Left lung (tissue), 10 donors: ENCODE measurements around the gene PDXK. TPM values are rescaled to one million over a fixed set of nuclear protein-coding genes. Genes with fewer than 3 reads are reported as not detected.

ENCODE experiments used
- ATAC-seq: fragments of 200-7000 bp; cut with Tn5 transposase; one replicate; pipeline ENCODE4 v1.9.1; 2020; ENCODE audit warnings: moderate library complexity
- DNase-seq, 4 donors: peaks; one replicate each; pipeline ENCODE4 v3.0.0-alpha.2; 2013 to 2020
- H3K27ac ChIP-seq, 2 donors: fragments of 200-600 bp; sonication (generic) in 1 of 2; one replicate each; pipeline versions ENCODE4 v1.5.0 to v1.8.0; 2020 to 2021
- H3K27me3 ChIP-seq, 2 donors: fragments of 200-600 bp; sonication (generic) in 1 of 2; one replicate each; pipeline versions ENCODE4 v1.5.0 to v1.8.0; 2020 to 2021
- H3K36me3 ChIP-seq, 2 donors: fragments of 200-600 bp; sonication (generic) in 1 of 2; one replicate each; pipeline versions ENCODE4 v1.5.0 to v1.8.0; 2020 to 2021
- H3K4me1 ChIP-seq, 2 donors: fragments of 200-600 bp; one replicate each; pipeline ENCODE4 v1.8.0; 2021
- H3K4me3 ChIP-seq, 2 donors: fragments of 200-600 bp; sonication (generic) in 1 of 2; one replicate each; pipeline versions ENCODE4 v1.5.0 to v1.8.0; 2020 to 2021; ENCODE audit warnings: mild to moderate bottlenecking in 1 of 2
- H3K9me3 ChIP-seq, 2 donors: fragments of 200-600 bp; sonication (generic) in 1 of 2; one replicate each; pipeline versions ENCODE4 v1.5.0 to v1.8.0; 2020 to 2021
- CTCF ChIP-seq, 2 donors: fragments of 200-600 bp; sonication (generic) in 1 of 2; IDR thresholded peaks; one replicate each; pipeline versions ENCODE4 v1.5.0 to v1.8.0; 2021; ENCODE audit warnings: antibody characterized with exemption in 2 of 2
- intact Hi-C, 2 donors: fragments of 100-400 bp; cut with DNase I; formaldehyde crosslinking; loops; one replicate each; pipeline versions ENCODE4 v1.11.2 to v1.14.2; 2022
- polyA plus RNA-seq, 6 donors: library from polyadenylated mRNA; unstranded; fragments of 120-200 nt; gene quantifications; one replicate each; pipeline ENCODE4 v1.2.1, GENCODE V29; 2013; ENCODE audit not compliant: insufficient read length in 6 of 6
- total RNA-seq, 2 donors: library from RNA; stranded (reverse); fragmentation: NEBNext Ultra II Directional; extraction: Animal tissue kit (Norgen Biotek cat#: 25700); gene quantifications; one replicate each; pipeline ENCODE4 v1.2.1, GENCODE V29; 2021
- donor health status: DM: no; HTN: yes; CAD: no.
- donor health status: DM: no; HTN: no; CAD: no.

PDXK gene
- total and polyA plus RNA-seq, 8 donors, result 36.9 to 305 (median 43.9) TPM

- ATAC-seq (no peak), DNase-seq (no peak)
- Histone ChIP-seq H3K9me3 (no peaks in the 10 kb centered on the region), H3K4me3 (no peak overlapping the region), H3K36me3 (peaks cover 3 to 100% of the 10 kb centered on the region in 2 donors), H3K27ac (no peak overlapping the region), H3K27me3 (no peaks in the 10 kb centered on the region), H3K4me1 (peaks cover 0 to 7% of the 10 kb centered on the region in 2 donors)
- intact Hi-C loops, result no loop called here
- TF ChIP-seq CTCF (IDR thresholded peaks at IDR 0.05), result no peak
These were observed 31.9 kb upstream of the PDXK start for GRCh38 chr21:43686811-43687565.

- H3K36me3 ChIP-seq, result peaks cover 3 to 100% of the 10 kb centered on the region in 2 donors
- intact Hi-C loops, result no loop called here
- H3K9me3 ChIP-seq, result no peaks in the 10 kb centered on the region
- H3K27me3 ChIP-seq, result no peaks in the 10 kb centered on the region
- no peak overlapping the region for H3K4me3 ChIP-seq
- TF ChIP-seq CTCF (IDR thresholded peaks at IDR 0.05), result no peak
- H3K27ac ChIP-seq, result peak overlapping the region in 1 of 2 donors; percentile 43
- peaks cover 0 to 7% of the 10 kb centered on the region in 2 donors for H3K4me1 ChIP-seq
- ATAC-seq (peak; percentile 23), DNase-seq (no peak)
These were observed 31.1 kb upstream of the PDXK start for GRCh38 chr21:43687566-43688399.

- no peaks in the 10 kb centered on the region for H3K27me3 ChIP-seq
- ATAC-seq, result no peak
- no peak overlapping the region for H3K4me3 ChIP-seq
- no peaks in the 10 kb centered on the region for H3K9me3 ChIP-seq
- TF ChIP-seq CTCF (IDR thresholded peaks at IDR 0.05), result no peak
- peaks cover 0 to 7% of the 10 kb centered on the region in 2 donors for H3K4me1 ChIP-seq
- H3K36me3 ChIP-seq, result peaks cover 3 to 100% of the 10 kb centered on the region in 2 donors
- DNase-seq, result no peak
- peak overlapping the region in 1 of 2 donors; percentile 43 for H3K27ac ChIP-seq
- intact Hi-C loops, result no loop called here
These were observed 30.0 kb upstream of the PDXK start for GRCh38 chr21:43688906-43689305.

GRCh38 chr21:43689556-43690337 is 29.2 kb upstream of the PDXK start:
- Histone ChIP-seq H3K4me1 (peaks cover 0 to under 1% of the 10 kb centered on the region in 2 donors), H3K27ac (no peak overlapping the region), H3K4me3 (no peak overlapping the region), H3K27me3 (no peaks in the 10 kb centered on the region), H3K36me3 (peaks cover 3 to 100% of the 10 kb centered on the region in 2 donors), H3K9me3 (no peaks in the 10 kb centered on the region)
- no peak for TF ChIP-seq CTCF (IDR thresholded peaks at IDR 0.05)
- DNase-seq, result no peak
- intact Hi-C loops, result no loop called here
- no peak for ATAC-seq
